Psoas muscle (tissue), 8 donors: ENCODE data around the gene PI4KA. TPM values are rescaled to one million over a fixed set of nuclear protein-coding genes. Genes with fewer than 3 reads are reported as not detected.
A peak's percentile ranks its signal among the peaks of the same experiment; 100 is the strongest.
"Not testable (repeated sequence)": the region's sequence is repeated elsewhere in the genome, so short reads cannot be mapped to it uniquely, and the experiment has no call there.

Source experiments
- ATAC-seq, 4 donors: fragments of 200-7000 bp; cut with Tn5 transposase; one replicate each; pipeline ENCODE4 v1.9.1; 2020; ENCODE audit warnings: moderate library complexity in 3 of 4, mild to moderate bottlenecking in 2 of 4
- DNase-seq, 2 donors: peaks; one replicate each; pipeline ENCODE4 v3.0.0-alpha.2; 2020
- H3K27ac ChIP-seq: fragments of 200-600 bp; one replicate; pipeline ENCODE4 v1.8.0; 2022
- H3K27me3 ChIP-seq, 3 donors: fragments of 200-600 bp in 1 of 3; one replicate each; pipeline versions ENCODE4 v1.6.1 to v1.8.0; 2013 to 2022; ENCODE audit warnings: low read length in 2 of 3, mild to moderate bottlenecking in 2 of 3, moderate library complexity in 1 of 3; ENCODE audit not compliant: insufficient read depth in 3 of 3
- H3K36me3 ChIP-seq, 2 donors: fragments of 200-600 bp in 1 of 2; one replicate each; pipeline versions ENCODE4 v1.6.1 to v1.8.0; 2013 to 2022; ENCODE audit warnings: low read depth in 1 of 2, mild to moderate bottlenecking in 1 of 2, moderate library complexity in 1 of 2; ENCODE audit not compliant: insufficient read depth in 1 of 2
- H3K4me1 ChIP-seq: fragments of 200-600 bp; one replicate; pipeline ENCODE4 v1.8.0; 2022
- H3K4me3 ChIP-seq: fragments of 200-600 bp; one replicate; pipeline ENCODE4 v1.8.0; 2022; ENCODE audit warnings: mild to moderate bottlenecking
- H3K9me3 ChIP-seq: fragments of 200-600 bp; one replicate; pipeline ENCODE4 v1.8.0; 2022
- WGBS, 3 donors: extraction: QIAGEN DNeasy Blood & Tissue Kit; methylation state at CpG; one replicate each; pipeline versions ENCODE4 v1.1.6 to v1.1.7; 2013; 5-methylcytosine and 5-hydroxymethylcytosine counted together
- intact Hi-C, 2 donors: fragments of 100-400 bp; cut with DNase I; formaldehyde crosslinking; loops; one replicate each; pipeline versions ENCODE4 v1.11.0 to v1.14.2; 2022
- polyA plus RNA-seq, 3 donors: library from polyadenylated mRNA; stranded (reverse); fragments of 200-250 nt; gene quantifications; one replicate each; pipeline ENCODE4 v1.2.3, GENCODE V29; 2013
- total RNA-seq, 4 donors: library from RNA; stranded (reverse); fragmentation: NEBNext Ultra II Directional in 2 of 4; extraction: Animal tissue kit (Norgen Biotek cat#: 25700) in 2 of 4; gene quantifications; one replicate each; pipeline versions ENCODE4 v1.2.1 to v1.2.4, GENCODE V29; 2021 to 2023
- donor health status: healthy with polysubstance abuse.
- donor health status: DM: no; HTN: no; CAD: no; lungs with moderate emphysema.
- donor health status: Bipolar disorder and iron deficiency.
- donor health status: healthy.
- donor health status: DM: yes; HTN: yes; CAD: no.
- donor health status: DM: no; HTN: no; CAD: no.
- donor health status: DM: no; HTN: no; CAD: no.
- donor health status: DM: yes; HTN: yes; CAD: no.

PI4KA gene
- total and polyA plus RNA-seq, 7 donors: 22.7 to 52.6 (median 41.0) TPM

DNA sequence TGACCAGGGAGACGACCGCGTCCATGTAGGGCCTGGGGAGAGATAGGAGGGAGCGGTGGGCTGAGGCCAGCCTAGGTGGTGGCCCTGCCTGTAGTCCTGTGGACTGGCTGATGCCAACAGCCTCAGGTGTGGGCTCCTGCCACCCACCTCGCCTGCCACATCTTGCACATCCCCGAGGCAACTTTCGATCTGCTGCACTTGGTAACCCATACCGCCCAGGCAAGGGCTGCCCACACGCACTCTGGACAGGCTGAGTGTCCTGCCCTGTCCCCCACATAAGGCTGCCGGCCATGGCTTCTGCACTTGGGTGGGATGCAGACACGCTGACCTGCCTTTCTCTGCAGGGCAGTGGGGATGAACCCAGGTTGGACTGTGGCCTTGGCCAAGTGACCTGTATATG is 148.6 kb downstream of the PI4KA start:
- ATAC-seq, intact Hi-C loops, H3K4me3 ChIP-seq, H3K4me1 ChIP-seq, H3K9me3 ChIP-seq, DNase-seq, H3K27ac ChIP-seq: not testable (repeated sequence)
- 95 to 98% (median 97%) methylated on average over 10 to 11 of the region's 11 CpGs for WGBS, 3 donors
- H3K27me3 ChIP-seq: peaks cover 0 to 11% (median 0%) of the 10 kb centered on the region in 3 donors
- peaks cover 0 to 18% of the 10 kb centered on the region in 2 donors for H3K36me3 ChIP-seq

DNA sequence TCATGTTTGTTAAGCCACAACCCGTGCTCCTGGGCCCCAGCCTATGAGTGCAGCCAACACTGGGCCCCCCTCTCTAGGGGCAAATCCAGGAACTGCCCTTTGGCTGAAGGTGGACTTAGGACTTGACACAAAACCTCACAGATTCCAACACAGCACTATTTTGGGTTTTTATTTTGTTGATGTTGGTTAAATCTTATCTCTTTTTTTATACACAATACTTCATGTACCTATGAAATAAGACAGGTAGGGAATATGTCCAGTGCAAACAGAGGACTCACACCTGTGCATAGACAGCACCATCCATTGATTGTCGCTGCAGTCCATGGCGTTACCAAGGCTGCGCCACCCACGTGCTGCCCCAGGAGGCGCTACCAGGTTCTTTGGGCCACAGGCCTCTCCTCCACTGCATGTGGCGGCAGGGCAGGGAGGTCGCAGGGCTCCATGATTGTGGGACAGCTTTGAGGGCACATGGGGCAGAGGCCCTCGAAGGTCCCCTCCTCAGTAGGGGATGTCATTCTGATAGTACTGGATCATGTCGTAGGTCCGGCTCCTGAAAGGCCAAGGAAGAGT is 151.0 kb downstream of the PI4KA start:
- ATAC-seq, H3K4me1 ChIP-seq, intact Hi-C loops: not testable (repeated sequence)

GRCh38 chr22:20703816-20704609 is 154.6 kb downstream of the PI4KA start:
- Histone ChIP-seq H3K27me3 (peaks cover 0 to 19% (median 0%) of the 10 kb centered on the region in 3 donors), H3K4me3 (peak overlapping the region; percentile 68)
- peak in 2 of 4 donors; percentile 7 to 8 for ATAC-seq
- not testable (repeated sequence) for H3K36me3 ChIP-seq, H3K4me1 ChIP-seq, H3K9me3 ChIP-seq, DNase-seq, H3K27ac ChIP-seq
- WGBS, 3 donors: 2 to 4% (median 2%) methylated on average over 27 to 69 of the region's 79 CpGs
- intact Hi-C loops: loop anchor here in 1 of 2 donors (5.0 kb wide), 1 partner anchor 1013 kb away; no protein-coding TSS in a partner anchor

More for the DNA sequence above, 151.0 kb downstream of the PI4KA start:
- not testable (repeated sequence) for H3K4me3 ChIP-seq, H3K27ac ChIP-seq, DNase-seq, H3K9me3 ChIP-seq
- WGBS, 3 donors: 95 to 99% (median 96%) methylated on average over 11 of the region's 11 CpGs
- Histone ChIP-seq H3K36me3 (peaks cover 0 to 12% of the 10 kb centered on the region in 2 donors), H3K27me3 (peaks cover 0 to 19% (median 0%) of the 10 kb centered on the region in 3 donors)

DNA sequence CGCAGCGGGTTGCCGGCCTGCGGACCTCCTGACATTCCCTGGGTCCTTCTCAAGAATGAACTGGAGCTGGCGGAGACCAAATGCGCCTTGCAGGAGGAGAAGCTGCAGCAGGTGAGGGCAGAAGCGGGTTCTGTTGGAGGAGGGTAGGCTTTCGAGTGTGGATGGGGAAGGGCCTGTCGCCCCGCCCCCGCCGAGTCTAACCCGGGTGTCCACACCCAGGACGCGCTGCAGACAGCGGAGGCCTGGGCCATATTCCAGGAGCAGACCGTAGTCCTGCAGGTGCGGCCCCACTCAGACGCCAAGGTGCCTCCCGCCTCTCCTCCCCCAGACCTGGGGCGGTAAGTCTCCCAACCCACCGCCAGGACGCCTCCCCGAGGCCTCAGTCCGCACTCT is 155.2 kb downstream of the PI4KA start:
- 0% methylated on average over 1 to 11 of the region's 25 CpGs for WGBS, 3 donors
- not testable (repeated sequence) for H3K36me3 ChIP-seq, H3K9me3 ChIP-seq, DNase-seq, H3K4me1 ChIP-seq, H3K27ac ChIP-seq
- H3K4me3 ChIP-seq: peak overlapping the region; percentile 68
- peaks cover 0 to 19% (median 0%) of the 10 kb centered on the region in 3 donors for H3K27me3 ChIP-seq
- peak; percentile 33 to 43 (median 37) for ATAC-seq
- intact Hi-C loops: loop anchor here in 1 of 2 donors (5.0 kb wide), 1 partner anchor 1014 kb away; no protein-coding TSS in a partner anchor

DNA sequence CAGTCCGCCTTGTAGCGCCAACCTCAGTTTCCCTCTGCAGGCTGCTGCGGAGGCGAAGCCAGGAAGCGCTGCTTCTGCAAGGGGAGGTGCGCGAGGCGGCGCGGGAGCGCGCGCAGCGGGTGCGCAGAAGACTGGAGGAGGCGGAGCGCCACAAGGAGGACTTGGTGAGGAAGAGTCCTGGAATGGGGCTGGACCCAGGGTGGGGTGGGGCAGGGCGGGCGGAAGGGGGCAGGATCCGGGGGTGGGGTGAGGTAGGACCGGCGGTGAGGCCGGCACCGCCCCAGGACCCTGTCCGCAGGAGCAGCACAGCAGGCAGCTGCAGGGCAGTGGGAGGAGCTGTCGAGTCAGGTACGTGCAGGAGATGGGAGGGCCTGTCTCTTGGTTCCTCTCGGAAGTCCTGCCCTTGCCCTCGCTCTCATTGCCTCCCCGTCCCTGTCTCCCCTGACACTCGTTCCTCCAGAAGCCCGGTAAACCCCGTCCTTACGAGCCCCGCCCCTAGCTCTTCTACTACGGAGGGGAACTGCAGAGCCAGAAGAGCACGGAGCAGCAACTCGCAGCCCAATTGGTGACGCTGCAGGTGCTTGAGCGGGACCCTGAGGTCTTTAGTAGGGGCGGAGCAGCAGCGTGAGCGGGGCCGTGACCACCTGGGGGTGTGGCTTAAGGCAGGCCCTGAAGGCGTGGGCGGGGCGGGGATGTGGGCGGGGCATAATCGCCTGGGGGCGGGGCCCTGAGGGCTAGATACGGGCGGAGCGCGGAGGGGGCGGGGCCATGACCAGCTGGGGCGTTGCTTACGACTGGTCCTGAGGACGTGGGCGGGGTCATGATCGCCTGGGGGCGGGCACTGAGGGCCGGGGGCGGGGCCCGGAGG is 155.8 kb downstream of the PI4KA start:
- intact Hi-C loops: loop anchor here in 1 of 2 donors (5.0 kb wide), 1 partner anchor 1015 kb away; no protein-coding TSS in a partner anchor
- 0 to 2% (median 0%) methylated on average over 24 to 62 of the region's 64 CpGs for WGBS, 3 donors
- DNase-seq: peak; percentile 95 to 98

GRCh38 chr22:20702175-20702545 is 156.5 kb downstream of the PI4KA start:
- Histone ChIP-seq H3K4me3 (peak overlapping the region; percentile 68), H3K27me3 (peaks cover 0 to 15% (median 0%) of the 10 kb centered on the region in 3 donors)
- not testable (repeated sequence) for H3K36me3 ChIP-seq, H3K9me3 ChIP-seq, DNase-seq, H3K4me1 ChIP-seq, H3K27ac ChIP-seq
- intact Hi-C loops: loop anchor here in 1 of 2 donors (5.0 kb wide), 1 partner anchor 1015 kb away; no protein-coding TSS in a partner anchor
- peak in 3 of 4 donors; percentile 0 to 7 (median 3) for ATAC-seq
- 0 to 2% (median 1%) methylated on average over 7 to 24 of the region's 35 CpGs for WGBS, 3 donors

More for the DNA sequence above, 155.8 kb downstream of the PI4KA start:
- H3K4me1 ChIP-seq, H3K36me3 ChIP-seq, H3K27ac ChIP-seq, H3K9me3 ChIP-seq: not testable (repeated sequence)
- Histone ChIP-seq H3K27me3 (peaks cover 0 to 18% (median 0%) of the 10 kb centered on the region in 3 donors), H3K4me3 (peak overlapping the region; percentile 68)
- peak; percentile 95 to 97 (median 97) for ATAC-seq

GRCh38 chr22:20701680-20702136 is 156.9 kb downstream of the PI4KA start:
- Histone ChIP-seq H3K4me3 (peak overlapping the region; percentile 68), H3K27me3 (peaks cover 0 to 15% (median 0%) of the 10 kb centered on the region in 3 donors)
- not testable (repeated sequence) for H3K27ac ChIP-seq, DNase-seq, H3K4me1 ChIP-seq, H3K9me3 ChIP-seq, H3K36me3 ChIP-seq, ATAC-seq
- 24 to 33% (median 27%) methylated on average over 12 to 16 of the region's 21 CpGs for WGBS, 3 donors
- intact Hi-C loops: loop anchor here in 1 of 2 donors (5.0 kb wide), 1 partner anchor 1016 kb away; no protein-coding TSS in a partner anchor

DNA sequence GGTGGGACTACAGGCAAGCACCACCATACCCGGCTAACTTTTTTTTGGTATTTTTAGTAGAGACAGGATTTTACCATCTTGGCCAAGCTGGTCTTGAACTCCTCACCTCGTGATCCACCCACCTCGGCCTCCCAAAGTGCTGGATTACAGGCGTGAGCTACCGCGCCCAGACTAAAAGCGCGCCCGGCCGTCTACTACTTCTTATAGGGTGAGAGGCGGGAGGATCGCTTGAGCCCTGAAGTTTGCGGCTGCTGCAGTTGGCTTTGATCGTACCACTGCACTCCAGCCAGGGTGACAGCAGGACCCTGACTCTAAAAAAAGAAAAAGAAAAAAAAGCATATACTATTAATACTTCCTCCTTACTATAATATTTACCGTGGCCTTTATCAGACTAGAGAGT is 158.3 kb downstream of the PI4KA start:
- not testable (repeated sequence) for DNase-seq, ATAC-seq, H3K9me3 ChIP-seq, H3K36me3 ChIP-seq, H3K27me3 ChIP-seq, H3K4me3 ChIP-seq, H3K4me1 ChIP-seq, H3K27ac ChIP-seq
- WGBS, 3 donors: 88 to 92% (median 89%) methylated on average over 15 of the region's 15 CpGs
- intact Hi-C loops: loop anchor here in 1 of 2 donors (5.0 kb wide), 1 partner anchor 1017 kb away; no protein-coding TSS in a partner anchor

- not testable (repeated sequence) for H3K4me3 ChIP-seq, DNase-seq, H3K27ac ChIP-seq, H3K27me3 ChIP-seq, H3K4me1 ChIP-seq, ATAC-seq, H3K9me3 ChIP-seq, H3K36me3 ChIP-seq
- intact Hi-C loops: loop anchor here (5.0 to 10.0 kb wide), 5 partner anchors 93 to 1017 kb away; partner anchors contain the start of gene KLHL22 (in 1 of the 2)
- 78 to 81% (median 79%) methylated on average over 9 of the region's 9 CpGs for WGBS, 3 donors
These were observed 158.8 kb downstream of the PI4KA start for GRCh38 chr22:20699856-20700255.
